ENCODE results near the gene GPD2. TPM values are rescaled to one million over a fixed set of nuclear protein-coding genes. Genes with fewer than 3 reads are reported as not detected.

Gene GPD2
- total RNA-seq (2022): 56.8 and 58.3 TPM in 2 replicates
- percentile 82 among the genes with signal in this experiment for Bru-seq, nascent RNA
- BruChase-seq, experiment 1, labeled RNA remaining after a 2-hour chase: percentile 75 among the genes with signal in this experiment
- percentile 83 among the genes with signal in this experiment for BruChase-seq, experiment 2, labeled RNA remaining after a 6-hour chase
- long read RNA-seq, full-length matches to known transcripts: 7 of 25 reads
- long read RNA-seq, partial matches to known transcripts: 4 of 25 reads
- long read RNA-seq, other reads (novel, unspliced or antisense): 14 of 25 reads

DNA sequence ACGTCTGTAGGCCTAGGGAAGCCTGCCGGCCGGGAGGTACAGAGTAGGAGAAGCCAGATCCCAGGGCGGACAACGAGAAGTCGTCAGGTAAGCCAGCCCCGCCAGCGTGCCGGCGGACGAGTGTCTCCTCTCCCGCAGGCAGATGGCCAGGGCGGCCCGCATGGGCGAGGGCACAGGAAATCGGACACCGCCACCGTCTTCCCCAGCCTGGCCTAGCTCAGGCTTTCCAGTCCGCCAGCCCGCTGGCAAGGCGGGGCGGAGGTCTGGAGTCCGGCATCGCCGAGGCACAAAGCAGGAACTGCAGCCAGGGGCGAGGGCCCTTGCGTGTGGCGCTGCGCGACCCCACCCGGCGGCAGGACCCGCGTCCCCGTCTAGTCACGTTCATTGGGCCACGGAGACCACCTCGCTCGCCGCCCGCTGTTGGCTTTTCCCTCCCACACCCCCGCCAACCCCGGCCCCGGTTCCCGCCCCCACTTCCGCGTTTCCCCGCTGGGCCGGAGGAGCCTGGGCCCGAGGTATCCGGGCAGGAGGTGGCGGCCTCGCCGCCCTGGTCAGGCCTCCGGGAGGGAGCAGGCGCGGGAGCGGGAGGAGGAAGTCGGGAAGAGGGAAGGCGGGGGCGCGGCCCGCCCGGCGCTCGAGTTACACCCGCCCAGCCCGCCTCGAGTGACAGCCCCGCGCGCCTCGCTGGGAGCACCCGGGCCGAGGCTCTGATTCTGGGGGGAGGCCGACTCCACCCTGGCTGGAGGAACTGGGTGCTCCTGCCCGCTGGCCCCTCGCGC, at the start of gene GPD2:
Gene GPD2, plus strand, starts transcription at position 662 of the 779 bp plus-strand sequence. CDS start 39,727 bp downstream, outside the sequence.
- peaks cover 17% of the 10 kb centered on the region for H3K36me3 Mint-ChIP-seq (ENCODE audit: insufficient read depth, unreplicated experiment)
- Histone ChIP-seq H3K4me3 (ENCODE audit: low read depth, low read length) (peak within 1 kb of the TSS; percentile 48), H3K36me3 (ENCODE audit: control insufficient read depth, insufficient read depth, low read length) (no peaks in the 10 kb centered on the region), H3K9me3 (no peaks in the 10 kb centered on the region), H3K27me3 (replicated peaks; ENCODE audit: control insufficient read depth, insufficient read depth, low read length) (no peaks in the 10 kb centered on the region), H3K4me1 (peaks cover 27% of the 10 kb centered on the region)
- ChIA-PET POLR2A (interaction anchor here (0.6 to 1.4 kb wide), 3 partner anchors 12 to 30 kb away, joined by 3 to 7 read pairs (median 3); no protein-coding TSS in a partner anchor), CTCF (interaction anchor here (0.6 to 1.0 kb wide), 2 partner anchors 35 to 102 kb away, joined by 3 read pairs; no protein-coding TSS in a partner anchor)
- H3K27ac Mint-ChIP-seq (ENCODE audit: unreplicated experiment): peak within 1 kb of the TSS; percentile 83
- DNase-seq: peak; percentile 93 to 94
- TF ChIP-seq, protein P1, sequence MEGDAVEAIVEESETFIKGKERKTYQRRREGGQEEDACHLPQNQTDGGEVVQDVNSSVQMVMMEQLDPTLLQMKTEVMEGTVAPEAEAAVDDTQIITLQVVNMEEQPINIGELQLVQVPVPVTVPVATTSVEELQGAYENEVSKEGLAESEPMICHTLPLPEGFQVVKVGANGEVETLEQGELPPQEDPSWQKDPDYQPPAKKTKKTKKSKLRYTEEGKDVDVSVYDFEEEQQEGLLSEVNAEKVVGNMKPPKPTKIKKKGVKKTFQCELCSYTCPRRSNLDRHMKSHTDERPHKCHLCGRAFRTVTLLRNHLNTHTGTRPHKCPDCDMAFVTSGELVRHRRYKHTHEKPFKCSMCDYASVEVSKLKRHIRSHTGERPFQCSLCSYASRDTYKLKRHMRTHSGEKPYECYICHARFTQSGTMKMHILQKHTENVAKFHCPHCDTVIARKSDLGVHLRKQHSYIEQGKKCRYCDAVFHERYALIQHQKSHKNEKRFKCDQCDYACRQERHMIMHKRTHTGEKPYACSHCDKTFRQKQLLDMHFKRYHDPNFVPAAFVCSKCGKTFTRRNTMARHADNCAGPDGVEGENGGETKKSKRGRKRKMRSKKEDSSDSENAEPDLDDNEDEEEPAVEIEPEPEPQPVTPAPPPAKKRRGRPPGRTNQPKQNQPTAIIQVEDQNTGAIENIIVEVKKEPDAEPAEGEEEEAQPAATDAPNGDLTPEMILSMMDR (IDR thresholded peaks at IDR 0.05; ENCODE audit: insufficient read depth in 1 of 2, low read depth in 1 of 2, low read length in 1 of 2, severe bottlenecking in 1 of 2, unreplicated experiment in 1 of 2): peak in 1 of 2 experiments; percentile 36
- H3K9me3 Mint-ChIP-seq (ENCODE audit: unreplicated experiment): no peaks in the 10 kb centered on the region
- H3K4me1 Mint-ChIP-seq (ENCODE audit: low read depth, unreplicated experiment): peaks cover 17% of the 10 kb centered on the region
- BruUV-seq (replicated peaks): TSS peak; percentile 80
- peak within 1 kb of the TSS; percentile 90 for H3K4me3 Mint-ChIP-seq (ENCODE audit: unreplicated experiment)
- intact Hi-C loops (cut with micrococcal nuclease; ENCODE audit: unreplicated experiment): loop anchor here (1.0 to 5.0 kb wide), 7 partner anchors 29 to 153 kb away; no protein-coding TSS in a partner anchor
- H3K27me3 Mint-ChIP-seq (ENCODE audit: insufficient read depth, unreplicated experiment): no peaks in the 10 kb centered on the region

GRCh38 chr2:156394033-156394741, 42.0 kb upstream of the GPD2 start:
- no peaks in the 10 kb centered on the region for H3K27me3 Mint-ChIP-seq (ENCODE audit: insufficient read depth, unreplicated experiment)
- TF ChIP-seq, protein P1 (IDR thresholded peaks at IDR 0.05; ENCODE audit: insufficient read depth in 1 of 2, low read depth in 1 of 2, low read length in 1 of 2, severe bottlenecking in 1 of 2, unreplicated experiment in 1 of 2): no peak
- no TSS peak for BruUV-seq (replicated peaks)
- Histone ChIP-seq H3K9me3 (no peaks in the 10 kb centered on the region), H3K4me3 (ENCODE audit: low read depth, low read length) (no peak overlapping the region), H3K27me3 (replicated peaks; ENCODE audit: control insufficient read depth, insufficient read depth, low read length) (no peaks in the 10 kb centered on the region), H3K4me1 (peaks cover 6% of the 10 kb centered on the region; the same call in 1 of the 2 replicates), H3K36me3 (ENCODE audit: control insufficient read depth, insufficient read depth, low read length) (no peaks in the 10 kb centered on the region)
- CTCF ChIA-PET: no interaction called here
- no peak overlapping the region for H3K27ac Mint-ChIP-seq (ENCODE audit: unreplicated experiment)
- no peak overlapping the region for H3K4me3 Mint-ChIP-seq (ENCODE audit: unreplicated experiment)
- POLR2A ChIA-PET: no interaction called here
- DNase-seq: no peak
- no peaks in the 10 kb centered on the region for H3K9me3 Mint-ChIP-seq (ENCODE audit: unreplicated experiment)
- H3K36me3 Mint-ChIP-seq (ENCODE audit: insufficient read depth, unreplicated experiment): no peaks in the 10 kb centered on the region
- peaks cover 15% of the 10 kb centered on the region for H3K4me1 Mint-ChIP-seq (ENCODE audit: low read depth, unreplicated experiment)
- intact Hi-C loops (cut with micrococcal nuclease; ENCODE audit: unreplicated experiment): no loop called here

- peaks cover 8% of the 10 kb centered on the region for H3K27me3 Mint-ChIP-seq (ENCODE audit: insufficient read depth, unreplicated experiment)
- peaks cover 30% of the 10 kb centered on the region for H3K4me1 Mint-ChIP-seq (ENCODE audit: low read depth, unreplicated experiment)
- no peaks in the 10 kb centered on the region for H3K36me3 ChIP-seq (ENCODE audit: control insufficient read depth, insufficient read depth, low read length)
- TF ChIP-seq, protein P1 (IDR thresholded peaks at IDR 0.05; ENCODE audit: insufficient read depth in 1 of 2, low read depth in 1 of 2, low read length in 1 of 2, severe bottlenecking in 1 of 2, unreplicated experiment in 1 of 2): no peak
- no peaks in the 10 kb centered on the region for H3K9me3 ChIP-seq
- peaks cover 19% of the 10 kb centered on the region for H3K36me3 Mint-ChIP-seq (ENCODE audit: insufficient read depth, unreplicated experiment)
- no peak for DNase-seq
- no peak overlapping the region for H3K4me3 Mint-ChIP-seq (ENCODE audit: unreplicated experiment)
- no peak overlapping the region for H3K27ac Mint-ChIP-seq (ENCODE audit: unreplicated experiment)
- no TSS peak for BruUV-seq (replicated peaks)
- ChIA-PET CTCF (no interaction called here), POLR2A (no interaction called here)
- intact Hi-C loops (cut with micrococcal nuclease; ENCODE audit: unreplicated experiment): no loop called here
- H3K27me3 ChIP-seq (replicated peaks; ENCODE audit: control insufficient read depth, insufficient read depth, low read length): no peaks in the 10 kb centered on the region
- no peaks in the 10 kb centered on the region for H3K9me3 Mint-ChIP-seq (ENCODE audit: unreplicated experiment)
- H3K4me1 ChIP-seq: peaks cover 7% of the 10 kb centered on the region; the same call in 1 of the 2 replicates
- H3K4me3 ChIP-seq (ENCODE audit: low read depth, low read length): no peak overlapping the region
These were observed 40.1 kb upstream of the GPD2 start for GRCh38 chr2:156396126-156396525.

Measured in Caco-2 (cell line).